Astrocyte (in vitro differentiated cells and primary cell): ENCODE results near the gene SERPINE2. TPM values are rescaled to one million over a fixed set of nuclear protein-coding genes. Genes with fewer than 3 reads are reported as not detected.
A peak's percentile ranks its signal among the peaks of the same experiment; 100 is the strongest.

ENCODE experiments used
- DNase-seq: peaks from one replicate; pipeline ENCODE4 v3.0.0-alpha.2; 2010; ENCODE audit warnings: low read depth
- FAIRE-seq: peaks from 2 replicates; lab custom pipeline; 2011; peaks lifted over from hg19 to GRCh38; lab: Jason Lieb, UNC
- H2AFZ ChIP-seq: 2 replicates; pipeline ENCODE4 v1.6.0; 2012; ENCODE audit warnings: low read depth, low read length, inconsistent platforms
- H3K27ac ChIP-seq: 2 replicates; pipeline ENCODE4 v1.5.1; 2011; ENCODE audit warnings: low read depth, low read length, inconsistent platforms
- H3K27me3 ChIP-seq: 2 replicates; pipeline ENCODE4 v1.6.0; 2011; ENCODE audit warnings: low read length, inconsistent platforms; ENCODE audit not compliant: insufficient read depth
- H3K36me3 ChIP-seq: 2 replicates; pipeline ENCODE4 v1.5.1; 2011; ENCODE audit warnings: low read length, inconsistent platforms; ENCODE audit not compliant: insufficient read depth
- H3K4me1 ChIP-seq: 2 replicates; pipeline ENCODE4 v1.5.1; 2011; ENCODE audit warnings: low read length, inconsistent platforms; ENCODE audit not compliant: insufficient read depth
- H3K4me2 ChIP-seq: 2 replicates; pipeline ENCODE4 v1.6.0; 2012; ENCODE audit warnings: low read length, inconsistent platforms
- H3K4me3 ChIP-seq: 2 replicates; pipeline ENCODE4 v1.5.1; 2011; ENCODE audit warnings: low read depth, mild to moderate bottlenecking, low read length, inconsistent platforms; ENCODE audit not compliant: insufficient read depth
- H3K79me2 ChIP-seq: 2 replicates; pipeline ENCODE4 v1.6.0; 2012; ENCODE audit warnings: mild to moderate bottlenecking, low read length, inconsistent platforms; ENCODE audit not compliant: insufficient read depth
- H3K9ac ChIP-seq: 2 replicates; pipeline ENCODE4 v1.6.0; 2012; ENCODE audit warnings: mild to moderate bottlenecking, low read length, inconsistent platforms
- H3K9me3 ChIP-seq: 2 replicates; pipeline ENCODE4 v1.5.1; 2012; ENCODE audit warnings: low read depth, mild to moderate bottlenecking, low read length, inconsistent platforms; ENCODE audit not compliant: insufficient read depth
- H4K20me1 ChIP-seq: 2 replicates; pipeline ENCODE4 v1.6.0; 2012; ENCODE audit warnings: low read length, inconsistent platforms; ENCODE audit not compliant: insufficient read depth
- H3K27ac Mint-ChIP-seq: one replicate; pipeline ENCODE4 v1.8.0; 2021; ENCODE audit warnings: mild to moderate bottlenecking, mixed read lengths; ENCODE audit not compliant: unreplicated experiment
- H3K27me3 Mint-ChIP-seq: one replicate; pipeline ENCODE4 v1.8.0; 2021; ENCODE audit warnings: low read depth, mixed read lengths; ENCODE audit not compliant: unreplicated experiment
- H3K36me3 Mint-ChIP-seq: one replicate; pipeline ENCODE4 v1.8.0; 2021; ENCODE audit warnings: low read depth, mixed read lengths; ENCODE audit not compliant: unreplicated experiment
- H3K4me1 Mint-ChIP-seq: one replicate; pipeline ENCODE4 v1.8.0; 2021; ENCODE audit warnings: low read depth, mixed read lengths; ENCODE audit not compliant: unreplicated experiment
- H3K4me3 Mint-ChIP-seq: one replicate; pipeline ENCODE4 v1.8.0; 2021; ENCODE audit warnings: mild to moderate bottlenecking, moderate library complexity, mixed read lengths; ENCODE audit not compliant: unreplicated experiment
- H3K9me3 Mint-ChIP-seq: one replicate; pipeline ENCODE4 v1.8.0; 2021; ENCODE audit warnings: mild to moderate bottlenecking, mixed read lengths; ENCODE audit not compliant: unreplicated experiment
- EZH2 ChIP-seq: IDR thresholded peaks from 2 replicates; pipeline ENCODE4 v1.6.1; 2012; ENCODE audit warnings: mild to moderate bottlenecking, low read length, inconsistent platforms; ENCODE audit not compliant: insufficient read depth
- total RNA-seq: library from RNA; stranded (reverse); gene quantifications from 2 replicates; pipeline ENCODE4 v1.2.1, GENCODE V29; 2021
- TF ChIP-seq, protein P1 (sequence below): IDR thresholded peaks from 2 replicates; pipeline ENCODE4 v1.5.1; 2011; ENCODE audit warnings: low read depth, mild to moderate bottlenecking, inconsistent platforms, low read length, moderate library complexity; ENCODE audit not compliant: insufficient read depth

The SERPINE2 gene
- total RNA-seq, 1 donor from 2014 or later: 375 TPM

- no peaks in the 10 kb centered on the region for H4K20me1 ChIP-seq
- Mint-ChIP-seq H3K4me3 (no peak overlapping the region), H3K4me1 (peaks cover 22% of the 10 kb centered on the region), H3K36me3 (peaks cover 25% of the 10 kb centered on the region), H3K27ac (no peak overlapping the region), H3K9me3 (peaks cover 3% of the 10 kb centered on the region), H3K27me3 (no peaks in the 10 kb centered on the region)
- no peak overlapping the region for H3K9ac ChIP-seq
- H3K36me3 ChIP-seq: no peaks in the 10 kb centered on the region
- no peak overlapping the region for H2AFZ ChIP-seq
- H3K4me3 ChIP-seq: no peak overlapping the region
- DNase-seq: peak; percentile 52
- no peaks in the 10 kb centered on the region for H3K79me2 ChIP-seq
- H3K4me2 ChIP-seq: no peak overlapping the region
- no peak overlapping the region for H3K27ac ChIP-seq
- TF ChIP-seq, protein P1, sequence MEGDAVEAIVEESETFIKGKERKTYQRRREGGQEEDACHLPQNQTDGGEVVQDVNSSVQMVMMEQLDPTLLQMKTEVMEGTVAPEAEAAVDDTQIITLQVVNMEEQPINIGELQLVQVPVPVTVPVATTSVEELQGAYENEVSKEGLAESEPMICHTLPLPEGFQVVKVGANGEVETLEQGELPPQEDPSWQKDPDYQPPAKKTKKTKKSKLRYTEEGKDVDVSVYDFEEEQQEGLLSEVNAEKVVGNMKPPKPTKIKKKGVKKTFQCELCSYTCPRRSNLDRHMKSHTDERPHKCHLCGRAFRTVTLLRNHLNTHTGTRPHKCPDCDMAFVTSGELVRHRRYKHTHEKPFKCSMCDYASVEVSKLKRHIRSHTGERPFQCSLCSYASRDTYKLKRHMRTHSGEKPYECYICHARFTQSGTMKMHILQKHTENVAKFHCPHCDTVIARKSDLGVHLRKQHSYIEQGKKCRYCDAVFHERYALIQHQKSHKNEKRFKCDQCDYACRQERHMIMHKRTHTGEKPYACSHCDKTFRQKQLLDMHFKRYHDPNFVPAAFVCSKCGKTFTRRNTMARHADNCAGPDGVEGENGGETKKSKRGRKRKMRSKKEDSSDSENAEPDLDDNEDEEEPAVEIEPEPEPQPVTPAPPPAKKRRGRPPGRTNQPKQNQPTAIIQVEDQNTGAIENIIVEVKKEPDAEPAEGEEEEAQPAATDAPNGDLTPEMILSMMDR: peak; percentile 86
- no peak for TF ChIP-seq EZH2
- FAIRE-seq: peak; percentile 88
- H3K27me3 ChIP-seq: no peaks in the 10 kb centered on the region
- no peaks in the 10 kb centered on the region for H3K9me3 ChIP-seq
- H3K4me1 ChIP-seq: no peaks in the 10 kb centered on the region
Observed at GRCh38 chr2:223993634-223994232, 45.4 kb downstream of the SERPINE2 start.

- Mint-ChIP-seq H3K9me3 (peaks cover 3% of the 10 kb centered on the region), H3K36me3 (peaks cover 19% of the 10 kb centered on the region), H3K4me3 (no peak overlapping the region), H3K4me1 (peaks cover 12% of the 10 kb centered on the region), H3K27ac (no peak overlapping the region), H3K27me3 (no peaks in the 10 kb centered on the region)
- H4K20me1 ChIP-seq: no peaks in the 10 kb centered on the region
- H3K4me3 ChIP-seq: no peak overlapping the region
- H3K4me2 ChIP-seq: no peak overlapping the region
- no peaks in the 10 kb centered on the region for H3K9me3 ChIP-seq
- no peak overlapping the region for H3K27ac ChIP-seq
- FAIRE-seq (no peak), DNase-seq (no peak)
- no peaks in the 10 kb centered on the region for H3K4me1 ChIP-seq
- H3K27me3 ChIP-seq: no peaks in the 10 kb centered on the region
- TF ChIP-seq, protein P1: no peak
- no peak for TF ChIP-seq EZH2
- no peak overlapping the region for H2AFZ ChIP-seq
- H3K36me3 ChIP-seq: no peaks in the 10 kb centered on the region
- H3K79me2 ChIP-seq: no peaks in the 10 kb centered on the region
- H3K9ac ChIP-seq: no peak overlapping the region
Observed at GRCh38 chr2:223991611-223992010, 47.5 kb downstream of the SERPINE2 start.

GRCh38 chr2:223989856-223990232 is 49.2 kb downstream of the SERPINE2 start:
- H3K27me3 Mint-ChIP-seq: no peaks in the 10 kb centered on the region
- no peaks in the 10 kb centered on the region for H3K9me3 ChIP-seq
- no peak for FAIRE-seq

More at GRCh38 chr2:223989856-223990232, 49.2 kb downstream of the SERPINE2 start:
- no peak overlapping the region for H3K4me3 Mint-ChIP-seq
- Histone ChIP-seq H2AFZ (no peak overlapping the region), H3K4me2 (no peak overlapping the region), H4K20me1 (no peaks in the 10 kb centered on the region), H3K27me3 (no peaks in the 10 kb centered on the region), H3K4me3 (no peak overlapping the region), H3K36me3 (no peaks in the 10 kb centered on the region), H3K27ac (no peak overlapping the region), H3K9ac (no peak overlapping the region), H3K4me1 (no peaks in the 10 kb centered on the region), H3K79me2 (no peaks in the 10 kb centered on the region)
- no peak for DNase-seq
- no peaks in the 10 kb centered on the region for H3K9me3 Mint-ChIP-seq
- no peak overlapping the region for H3K27ac Mint-ChIP-seq
- H3K4me1 Mint-ChIP-seq: peaks cover 6% of the 10 kb centered on the region
- H3K36me3 Mint-ChIP-seq: peaks cover 7% of the 10 kb centered on the region
- TF ChIP-seq, protein P1: no peak
- TF ChIP-seq EZH2: no peak
